Transverse colon (tissue), 4 donors: ENCODE measurements around the gene MAP2K5. TPM values are rescaled to one million over a fixed set of nuclear protein-coding genes. Genes with fewer than 3 reads are reported as not detected.

ENCODE experiments used
- DNase-seq: peaks from one replicate; pipeline ENCODE4 v3.0.0-alpha.2; 2019
- H3K27ac ChIP-seq, 4 donors: fragments of 200-600 bp; sonication (generic); 2 replicates each; pipeline ENCODE4 v1.5.1; 2016 to 2018; ENCODE audit warnings: inconsistent platforms in 4 of 4
- H3K27me3 ChIP-seq: fragments of 200-600 bp; sonication (generic); 2 replicates; pipeline ENCODE4 v1.5.1; 2017; ENCODE audit warnings: inconsistent platforms
- H3K36me3 ChIP-seq, 4 donors: fragments of 200-600 bp; sonication (generic); 2 replicates each; pipeline ENCODE4 v1.5.1; 2017 to 2019; ENCODE audit warnings: inconsistent platforms in 4 of 4
- H3K4me1 ChIP-seq, 4 donors: fragments of 200-600 bp; sonication (generic); 2 replicates each; pipeline ENCODE4 v1.5.1; 2017 to 2020; ENCODE audit warnings: inconsistent platforms in 4 of 4
- H3K4me3 ChIP-seq, 4 donors: fragments of 200-600 bp; sonication (generic); 1 replicate in 1 of 4; 2 replicates in 3 of 4; pipeline versions ENCODE4 v1.5.1 to v1.6.1; 2017 to 2019; ENCODE audit warnings: inconsistent platforms in 4 of 4
- H3K9me3 ChIP-seq, 2 donors: fragments of 200-600 bp; sonication (generic); 2 replicates each; pipeline ENCODE4 v1.5.1; 2017 to 2019; ENCODE audit warnings: inconsistent platforms in 2 of 2
- EP300 ChIP-seq: sonication (generic); formaldehyde crosslinking; IDR thresholded peaks from one replicate; pipeline ENCODE4 v1.6.1; 2017; ENCODE audit warnings: antibody characterized with exemption, low read depth
- POLR2A ChIP-seq: fragments of 450-650 bp; IDR thresholded peaks from one replicate; pipeline ENCODE4 v1.6.1; 2016; ENCODE audit warnings: antibody characterized with exemption, mild to moderate bottlenecking, moderate library complexity
- POLR2AphosphoS5 ChIP-seq, 3 donors: sonication (generic); formaldehyde crosslinking; IDR thresholded peaks; one replicate each; pipeline ENCODE4 v1.6.1; 2016; ENCODE audit warnings: antibody characterized with exemption in 3 of 3
- WGBS, 2 donors: methylation state at CpG; one replicate each; pipeline ENCODE4 v1.1.5; 2018; ENCODE audit warnings: low coverage in 1 of 2; 5-methylcytosine and 5-hydroxymethylcytosine counted together
- in situ Hi-C, 4 donors: fragments of 200-750 bp; cut with MboI; loops; one replicate each; pipeline versions ENCODE4 v1.15.0 to v1.15.1; 2017; ENCODE audit warnings: low sequenced_read_pairs in 3 of 4, low pct_ligation_motif_present in 1 of 4, low pct_unique_long_range_greater_than_20kb in 1 of 4
- intact Hi-C: fragments of 100-400 bp; cut with DNase I; formaldehyde crosslinking; loops from one replicate; pipeline ENCODE4 v1.15.1; 2023; ENCODE audit warnings: low total_unique reads
- total RNA-seq, 4 donors: library from RNA; depleted of rRNA; stranded (reverse); fragments of >200 nt; gene quantifications; one replicate each; pipeline ENCODE4 v1.1.0, GENCODE V29; 2016
- TF ChIP-seq, protein P1 (sequence below), 5 experiments: fragments of 200-600 bp in 3 of 5; fragments of 450-650 bp in 2 of 5; sonication (generic) in 3 of 5; IDR thresholded peaks; 1 replicate in 2 of 5; 2 replicates in 3 of 5; pipeline ENCODE4 v1.5.1; 2016 to 2017; ENCODE audit warnings: antibody characterized with exemption in 5 of 5, inconsistent platforms in 3 of 5, mild to moderate bottlenecking in 2 of 5, moderate library complexity in 1 of 5

Gene MAP2K5
- total RNA-seq, 4 donors from 2014 or later, result 19.8 to 320 (median 21.1) TPM

GRCh38 chr15:67504056-67504455 lies 38.4 kb upstream of the MAP2K5 start:
- TF ChIP-seq POLR2A (no peak), EP300 (no peak), POLR2AphosphoS5 (IDR thresholded peaks at IDR 0.05) (no peak)

GRCh38 chr15:67504796-67505195 lies 37.7 kb upstream of the MAP2K5 start:
- in situ Hi-C loops (loop anchor here in 1 of 4 donors (10.0 kb wide), 1 partner anchor 330 kb away; no protein-coding TSS in a partner anchor), intact Hi-C loops (no loop called here)
- Histone ChIP-seq H3K4me1 (no peaks in the 10 kb centered on the region), H3K9me3 (no peaks in the 10 kb centered on the region), H3K36me3 (no peaks in the 10 kb centered on the region), H3K4me3 (no peak overlapping the region), H3K27me3 (no peaks in the 10 kb centered on the region), H3K27ac (no peak overlapping the region)
- DNase-seq, result no peak
- 60 to 75% methylated on average over 5 of the region's 5 CpGs for WGBS, 2 donors
- TF ChIP-seq, protein P1, sequence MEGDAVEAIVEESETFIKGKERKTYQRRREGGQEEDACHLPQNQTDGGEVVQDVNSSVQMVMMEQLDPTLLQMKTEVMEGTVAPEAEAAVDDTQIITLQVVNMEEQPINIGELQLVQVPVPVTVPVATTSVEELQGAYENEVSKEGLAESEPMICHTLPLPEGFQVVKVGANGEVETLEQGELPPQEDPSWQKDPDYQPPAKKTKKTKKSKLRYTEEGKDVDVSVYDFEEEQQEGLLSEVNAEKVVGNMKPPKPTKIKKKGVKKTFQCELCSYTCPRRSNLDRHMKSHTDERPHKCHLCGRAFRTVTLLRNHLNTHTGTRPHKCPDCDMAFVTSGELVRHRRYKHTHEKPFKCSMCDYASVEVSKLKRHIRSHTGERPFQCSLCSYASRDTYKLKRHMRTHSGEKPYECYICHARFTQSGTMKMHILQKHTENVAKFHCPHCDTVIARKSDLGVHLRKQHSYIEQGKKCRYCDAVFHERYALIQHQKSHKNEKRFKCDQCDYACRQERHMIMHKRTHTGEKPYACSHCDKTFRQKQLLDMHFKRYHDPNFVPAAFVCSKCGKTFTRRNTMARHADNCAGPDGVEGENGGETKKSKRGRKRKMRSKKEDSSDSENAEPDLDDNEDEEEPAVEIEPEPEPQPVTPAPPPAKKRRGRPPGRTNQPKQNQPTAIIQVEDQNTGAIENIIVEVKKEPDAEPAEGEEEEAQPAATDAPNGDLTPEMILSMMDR (IDR thresholded peaks at IDR 0.05), result no peak
- TF ChIP-seq EP300 (no peak), POLR2AphosphoS5 (IDR thresholded peaks at IDR 0.05) (no peak), POLR2A (no peak)

More at GRCh38 chr15:67504056-67504455, 38.4 kb upstream of the MAP2K5 start:
- intact Hi-C loops, result no loop called here
- DNase-seq, result no peak
- no peak overlapping the region for H3K27ac ChIP-seq
- no peaks in the 10 kb centered on the region for H3K27me3 ChIP-seq
- H3K9me3 ChIP-seq, result no peaks in the 10 kb centered on the region
- no peak overlapping the region for H3K4me3 ChIP-seq
- 93% methylated on average over 6 of the region's 6 CpGs for WGBS, 2 donors
- H3K36me3 ChIP-seq, result no peaks in the 10 kb centered on the region
- no peaks in the 10 kb centered on the region for H3K4me1 ChIP-seq
- in situ Hi-C loops, result loop anchor here in 1 of 4 donors (10.0 kb wide), 1 partner anchor 331 kb away; no protein-coding TSS in a partner anchor

DNA sequence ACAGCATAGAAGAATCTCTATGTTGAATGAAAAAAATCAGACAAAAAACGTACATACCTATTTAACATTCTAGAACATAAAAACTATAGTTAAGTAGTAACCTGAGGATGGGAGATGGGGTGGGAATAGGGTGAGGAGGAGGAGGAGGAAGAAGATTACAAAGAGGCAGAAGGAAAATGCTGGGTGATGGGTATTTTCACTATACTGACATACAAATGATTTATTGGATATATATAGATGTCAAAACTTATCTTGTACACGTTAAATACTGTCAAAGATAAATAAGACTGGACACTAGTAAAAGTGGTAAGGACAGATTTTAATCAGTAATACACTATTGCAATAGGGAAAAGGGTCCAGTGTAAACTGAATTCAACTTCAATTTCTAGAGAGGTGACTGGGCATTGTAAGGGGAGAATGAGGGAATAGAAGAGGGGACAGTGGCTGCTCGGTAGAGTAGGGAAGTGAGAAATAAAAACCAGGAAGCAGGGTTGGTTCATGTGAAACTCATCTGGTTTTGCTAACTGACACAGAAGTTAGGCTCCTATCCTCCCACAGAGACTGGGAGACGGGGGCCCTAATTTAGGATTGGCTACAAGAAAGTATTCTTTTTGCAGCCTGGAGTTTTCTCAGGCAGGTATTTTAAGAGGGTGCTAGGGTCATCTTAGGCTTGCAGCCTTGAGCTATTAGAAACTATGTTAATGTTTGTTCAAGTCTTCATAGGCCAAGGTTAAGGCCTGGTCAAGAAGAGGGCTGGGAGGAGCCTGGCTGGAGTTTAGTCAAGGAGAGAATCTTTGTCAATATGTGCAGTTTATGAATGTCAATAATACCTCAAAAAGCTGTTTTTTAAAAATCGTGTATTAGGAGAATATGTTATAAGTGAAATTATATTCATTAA lies 36.6 kb upstream of the MAP2K5 start:
- 70 to 74% methylated on average over 4 to 5 of the region's 5 CpGs for WGBS, 2 donors
- Histone ChIP-seq H3K4me1 (no peaks in the 10 kb centered on the region), H3K36me3 (no peaks in the 10 kb centered on the region), H3K27me3 (no peaks in the 10 kb centered on the region), H3K27ac (no peak overlapping the region), H3K9me3 (no peaks in the 10 kb centered on the region), H3K4me3 (no peak overlapping the region)
- TF ChIP-seq, protein P1 (IDR thresholded peaks at IDR 0.05), result no peak
- TF ChIP-seq EP300 (no peak), POLR2A (no peak), POLR2AphosphoS5 (IDR thresholded peaks at IDR 0.05) (no peak)
- DNase-seq, result no peak
- intact Hi-C loops, result no loop called here
- in situ Hi-C loops, result loop anchor here in 1 of 4 donors (10.0 kb wide), 1 partner anchor 329 kb away; no protein-coding TSS in a partner anchor

DNA sequence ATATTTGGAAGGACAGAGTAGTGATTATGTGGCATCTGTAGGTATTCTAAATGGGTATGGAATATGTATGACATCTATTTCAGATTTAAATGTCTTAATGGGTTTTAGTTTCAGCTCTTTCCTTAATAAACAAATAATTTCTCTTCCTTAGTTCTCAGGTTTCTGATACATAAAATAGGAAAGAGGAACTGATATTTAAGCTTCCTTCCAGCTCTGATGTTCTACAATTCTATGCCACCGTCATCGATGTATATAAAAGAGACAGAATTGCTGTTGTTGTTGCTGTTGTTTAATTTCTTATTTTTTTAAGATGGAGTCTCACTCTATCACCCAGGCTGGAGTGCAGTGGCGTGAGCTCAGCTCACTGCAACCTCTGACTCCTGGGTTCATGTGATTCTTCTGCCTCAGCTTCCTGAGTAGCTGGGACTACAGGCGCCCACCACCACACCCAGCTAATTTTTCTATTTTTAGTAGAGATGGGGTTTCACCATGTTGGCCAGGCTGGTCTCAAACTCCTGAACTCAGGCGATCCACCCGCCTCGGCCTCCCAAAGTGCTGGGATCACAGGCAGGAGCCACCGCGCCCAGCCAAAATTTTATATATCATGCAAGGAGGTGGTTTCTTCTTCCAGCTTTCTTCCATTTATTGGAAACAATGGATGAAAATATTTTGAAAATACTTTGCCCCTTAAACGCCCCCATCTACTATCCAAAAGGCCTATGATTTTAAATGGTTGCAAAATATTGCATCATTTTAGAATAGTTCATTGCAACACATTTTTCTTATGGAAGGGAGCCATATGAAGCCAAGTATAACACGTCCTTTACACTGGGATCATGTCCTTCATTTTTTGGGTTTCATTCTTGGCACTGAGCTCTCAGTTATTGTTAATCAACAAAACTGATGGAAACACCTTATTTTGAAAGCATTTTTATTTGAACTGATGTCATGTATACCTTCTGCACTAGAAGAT lies 35.4 kb upstream of the MAP2K5 start:
- intact Hi-C loops, result no loop called here
- no peaks in the 10 kb centered on the region for H3K9me3 ChIP-seq
- H3K4me1 ChIP-seq, result no peaks in the 10 kb centered on the region
- in situ Hi-C loops, result loop anchor here in 1 of 4 donors (10.0 kb wide), 1 partner anchor 328 kb away; no protein-coding TSS in a partner anchor
- no peak overlapping the region for H3K4me3 ChIP-seq
- H3K36me3 ChIP-seq, result no peaks in the 10 kb centered on the region
- H3K27ac ChIP-seq, result no peak overlapping the region
- no peaks in the 10 kb centered on the region for H3K27me3 ChIP-seq
- no peak for DNase-seq
- 87 to 89% methylated on average over 10 to 11 of the region's 11 CpGs for WGBS, 2 donors
- TF ChIP-seq EP300 (no peak), POLR2A (no peak), POLR2AphosphoS5 (IDR thresholded peaks at IDR 0.05) (peak in 1 of 3 donors; percentile 14)
